GM06990 (cell line): ENCODE measurements around the gene ZFC3H1.

Experiments used
- DNase-seq: peaks from one replicate; pipeline ENCODE4 v3.0.0-alpha.2; 2011; ENCODE audit not compliant: insufficient read length; ENCODE audit errors: extremely low read depth
- H3K27me3 ChIP-seq: replicated peaks from 2 replicates; pipeline ENCODE4 v1.6.0; 2011; ENCODE audit warnings: low read length; ENCODE audit not compliant: control insufficient read depth, insufficient read depth
- H3K36me3 ChIP-seq: 2 replicates; pipeline ENCODE4 v1.5.1; 2011; ENCODE audit warnings: low read length; ENCODE audit not compliant: control insufficient read depth, insufficient read depth
- H3K4me3 ChIP-seq: replicated peaks from 2 replicates; pipeline ENCODE4 v1.5.1; 2011; ENCODE audit warnings: low read depth, mild to moderate bottlenecking, control low read depth, low read length
- CTCF ChIP-seq: IDR thresholded peaks from 2 replicates; pipeline ENCODE4 v1.5.1; 2011; ENCODE audit warnings: low read length, control low read depth, mild to moderate bottlenecking, inconsistent platforms; ENCODE audit not compliant: insufficient read depth, poor library complexity, severe bottlenecking

ZFC3H1 gene

GRCh38 chr12:71684081-71684480 is 20.4 kb upstream of the ZFC3H1 start:
- Histone ChIP-seq H3K27me3 (no peaks in the 10 kb centered on the region), H3K36me3 (no peaks in the 10 kb centered on the region), H3K4me3 (no peak overlapping the region)
- TF ChIP-seq CTCF: no peak
- no peak for DNase-seq

- DNase-seq: no peak
- Histone ChIP-seq H3K27me3 (no peaks in the 10 kb centered on the region), H3K4me3 (no peak overlapping the region), H3K36me3 (no peaks in the 10 kb centered on the region)
- TF ChIP-seq CTCF: no peak
These were observed 20.0 kb upstream of the ZFC3H1 start for GRCh38 chr12:71683633-71684032.

- Histone ChIP-seq H3K4me3 (no peak overlapping the region), H3K27me3 (no peaks in the 10 kb centered on the region), H3K36me3 (no peaks in the 10 kb centered on the region)
- no peak for DNase-seq
- no peak for TF ChIP-seq CTCF
These were observed 18.8 kb upstream of the ZFC3H1 start for GRCh38 chr12:71682466-71682865.

DNA sequence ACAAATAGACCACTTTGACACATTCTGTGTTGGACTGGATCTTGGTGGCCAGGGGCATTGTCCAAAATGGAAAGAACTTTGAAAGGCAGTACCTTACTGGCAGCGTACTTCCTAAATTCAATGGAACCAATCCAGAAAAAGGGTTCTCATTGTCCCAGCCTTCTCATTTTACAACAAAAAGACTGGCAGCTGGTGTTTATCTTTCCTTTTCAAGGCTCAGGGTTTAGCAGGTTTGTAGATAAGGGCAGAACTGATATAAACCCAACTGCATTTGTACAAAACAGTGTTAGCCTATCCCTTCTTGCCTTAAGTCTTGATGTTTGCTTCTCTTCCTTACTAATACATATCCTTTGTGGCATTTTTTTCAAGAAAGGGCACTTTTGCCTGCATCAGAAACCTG is 8.2 kb upstream of the ZFC3H1 start:
- no peak overlapping the region for H3K4me3 ChIP-seq
- H3K36me3 ChIP-seq: no peaks in the 10 kb centered on the region
- no peak for TF ChIP-seq CTCF
- DNase-seq: no peak
- no peaks in the 10 kb centered on the region for H3K27me3 ChIP-seq

GRCh38 chr12:71671311-71671710 is 7.7 kb upstream of the ZFC3H1 start:
- TF ChIP-seq CTCF: no peak
- Histone ChIP-seq H3K36me3 (no peaks in the 10 kb centered on the region), H3K4me3 (no peak overlapping the region), H3K27me3 (no peaks in the 10 kb centered on the region)
- no peak for DNase-seq

DNA sequence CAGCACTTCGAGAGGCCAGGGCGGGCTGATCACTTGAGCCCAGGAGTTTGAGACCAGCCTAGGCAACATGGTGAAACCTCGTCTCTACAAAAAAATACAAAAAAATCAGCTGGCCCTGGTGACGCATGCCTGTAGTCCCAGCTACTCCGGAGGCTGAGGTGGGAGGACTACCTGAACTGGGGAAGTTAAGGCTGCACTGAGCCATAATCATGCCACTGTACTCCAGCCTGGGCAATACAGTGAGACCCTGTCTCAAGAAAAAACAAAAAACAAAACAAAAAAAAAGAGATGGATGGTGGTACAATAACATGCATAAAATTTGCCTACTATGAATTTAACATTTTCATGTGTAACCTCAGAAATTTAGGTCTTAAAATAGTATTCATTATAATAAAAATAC is 2.6 kb upstream of the ZFC3H1 start:
- no peak for DNase-seq
- no peak for TF ChIP-seq CTCF
- no peak overlapping the region; the same call in 1 of the 2 replicates for H3K4me3 ChIP-seq
- H3K27me3 ChIP-seq: no peaks in the 10 kb centered on the region
- H3K36me3 ChIP-seq: no peaks in the 10 kb centered on the region
